Gastrocnemius medialis (tissue), 4 donors: ENCODE measurements around the gene NSD2.

Experiments used
- CTCF ChIP-seq, 5 experiments: fragments of 450-650 bp in 3 of 5; fragments of 200-600 bp in 2 of 5; sonication (generic) in 2 of 5; IDR thresholded peaks in 4 of 5; conservative IDR thresholded peaks in 1 of 5; 1 replicate in 4 of 5; 2 replicates in 1 of 5; pipeline ENCODE4 v1.5.1; 2016 to 2019; ENCODE audit warnings: antibody characterized with exemption in 5 of 5, mild to moderate bottlenecking in 3 of 5, moderate library complexity in 3 of 5
- POLR2A ChIP-seq, 2 donors: fragments of 450-650 bp; IDR thresholded peaks; one replicate each; pipeline ENCODE4 v1.6.1; 2017; ENCODE audit warnings: antibody characterized with exemption in 2 of 2, mild to moderate bottlenecking in 2 of 2, moderate library complexity in 2 of 2

DNA sequence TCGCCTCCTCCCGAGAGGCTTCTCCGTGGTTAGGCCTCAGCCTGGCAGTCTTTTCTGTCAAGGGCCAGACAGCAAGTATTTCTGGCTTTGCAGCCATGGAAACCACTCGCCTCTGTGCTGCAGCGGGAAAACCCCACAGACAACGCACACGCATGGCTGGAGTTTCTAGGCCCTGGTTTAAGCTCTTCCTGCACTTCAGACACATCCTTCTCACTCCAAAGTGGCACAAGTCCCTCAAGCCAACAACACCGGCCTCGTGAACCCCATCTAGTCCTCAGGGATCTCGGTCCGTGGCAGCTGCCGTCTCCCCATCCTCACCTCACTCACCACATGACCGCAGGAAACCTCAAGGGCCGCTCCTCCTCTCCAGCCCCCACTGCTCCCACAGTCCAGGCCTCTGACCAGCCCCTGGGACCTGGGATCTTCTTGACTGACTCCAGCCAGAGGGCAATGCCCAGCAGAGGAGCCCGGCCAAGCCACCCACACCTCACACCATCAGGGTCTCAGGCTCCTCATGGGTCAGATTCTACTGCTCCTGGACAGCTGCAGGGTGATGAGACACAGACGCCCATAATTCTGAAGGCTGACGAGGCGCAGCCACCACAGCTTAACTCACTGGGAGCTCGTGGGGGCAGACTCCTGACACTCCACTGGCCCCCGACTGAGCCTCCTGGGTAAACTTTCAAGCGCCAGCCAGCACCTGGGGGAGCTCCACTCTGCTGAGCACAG, 37.0 kb upstream of the NSD2 start:
- TF ChIP-seq CTCF (IDR thresholded peaks at IDR 0.05 in 4 of 5, conservative IDR thresholded peaks at IDR 0.05 in 1 of 5) (no peak), POLR2A (IDR thresholded peaks at IDR 0.05) (no peak)
